IMR-90 (cell line): ENCODE results near the gene CATSPER1.

ENCODE experiments used
- BHLHE40 ChIP-seq: fragments of 150-350 bp; IDR thresholded peaks from 2 replicates; pipeline ENCODE4 v1.6.1; 2016; ENCODE audit warnings: mild to moderate bottlenecking, low read depth, low read length
- MXI1 ChIP-seq: IDR thresholded peaks from 2 replicates; pipeline ENCODE4 v1.6.1; 2012; ENCODE audit warnings: low read depth, mild to moderate bottlenecking, low read length, moderate library complexity, borderline replicate concordance
- NFE2L2 ChIP-seq: fragments of 150-350 bp; IDR thresholded peaks from 2 replicates; pipeline ENCODE4 v1.6.1; 2016; ENCODE audit warnings: low read depth, mild to moderate bottlenecking, low read length
- RFX5 ChIP-seq: IDR thresholded peaks from 2 replicates; pipeline ENCODE4 v1.8.0; 2012; ENCODE audit warnings: low read depth, mild to moderate bottlenecking, low read length, moderate library complexity
- TF ChIP-seq, protein P1 (sequence below): conservative IDR thresholded peaks from 2 replicates; pipeline ENCODE4 v1.5.1; 2012; ENCODE audit warnings: mild to moderate bottlenecking, low read depth, low read length, improper control_type of control experiment

DNA sequence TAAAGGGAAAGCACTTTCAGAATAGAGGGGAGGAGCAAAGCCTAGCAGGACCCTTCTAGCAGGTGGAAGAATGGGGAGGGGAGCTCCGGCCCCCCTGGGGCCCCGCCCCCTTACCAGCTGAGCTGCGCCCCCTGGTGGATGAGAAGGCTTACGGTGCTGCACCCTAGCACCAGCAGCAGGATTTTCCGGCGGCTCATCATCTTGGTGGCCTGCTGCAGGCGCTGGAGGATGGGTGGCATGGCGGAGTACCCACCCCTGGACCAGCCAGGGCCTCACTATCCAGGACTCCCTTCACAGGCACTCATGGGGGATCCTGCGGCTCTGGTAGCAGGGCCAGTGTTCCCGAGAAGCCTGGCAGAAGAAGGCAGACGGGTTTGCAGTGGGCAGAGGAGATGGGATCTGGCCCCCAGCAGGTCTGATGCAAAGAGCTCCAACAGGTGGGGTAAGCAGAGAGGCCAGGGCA, 18.9 kb upstream of the CATSPER1 start:
- TF ChIP-seq BHLHE40 (no peak), NFE2L2 (no peak), RFX5 (no peak), MXI1 (no peak)
- TF ChIP-seq, protein P1, sequence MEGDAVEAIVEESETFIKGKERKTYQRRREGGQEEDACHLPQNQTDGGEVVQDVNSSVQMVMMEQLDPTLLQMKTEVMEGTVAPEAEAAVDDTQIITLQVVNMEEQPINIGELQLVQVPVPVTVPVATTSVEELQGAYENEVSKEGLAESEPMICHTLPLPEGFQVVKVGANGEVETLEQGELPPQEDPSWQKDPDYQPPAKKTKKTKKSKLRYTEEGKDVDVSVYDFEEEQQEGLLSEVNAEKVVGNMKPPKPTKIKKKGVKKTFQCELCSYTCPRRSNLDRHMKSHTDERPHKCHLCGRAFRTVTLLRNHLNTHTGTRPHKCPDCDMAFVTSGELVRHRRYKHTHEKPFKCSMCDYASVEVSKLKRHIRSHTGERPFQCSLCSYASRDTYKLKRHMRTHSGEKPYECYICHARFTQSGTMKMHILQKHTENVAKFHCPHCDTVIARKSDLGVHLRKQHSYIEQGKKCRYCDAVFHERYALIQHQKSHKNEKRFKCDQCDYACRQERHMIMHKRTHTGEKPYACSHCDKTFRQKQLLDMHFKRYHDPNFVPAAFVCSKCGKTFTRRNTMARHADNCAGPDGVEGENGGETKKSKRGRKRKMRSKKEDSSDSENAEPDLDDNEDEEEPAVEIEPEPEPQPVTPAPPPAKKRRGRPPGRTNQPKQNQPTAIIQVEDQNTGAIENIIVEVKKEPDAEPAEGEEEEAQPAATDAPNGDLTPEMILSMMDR: peak; percentile 88
